Cardiac muscle cell (in vitro differentiated cells and primary cell): ENCODE data around the gene HIGD2A. TPM values are rescaled to one million over a fixed set of nuclear protein-coding genes. Genes with fewer than 3 reads are reported as not detected.

ENCODE experiments used
- DNase-seq, 2 donors: peaks; one replicate each; pipeline versions ENCODE4 v3.0.0 to v3.0.0-alpha.2; 2010 to 2017; ENCODE audit warnings: low read depth in 1 of 2, low spot score in 1 of 2
- H3K27ac ChIP-seq: fragments of 200-600 bp; sonication (generic); 2 replicates; pipeline ENCODE4 v1.5.1; 2016
- H3K27me3 ChIP-seq: fragments of 200-600 bp; sonication (generic); 2 replicates; pipeline ENCODE4 v1.6.0; 2016; ENCODE audit warnings: control low read depth
- H3K36me3 ChIP-seq: fragments of 200-600 bp; sonication (generic); 2 replicates; pipeline ENCODE4 v1.5.1; 2016; ENCODE audit warnings: control low read depth
- H3K4me1 ChIP-seq: fragments of 200-600 bp; sonication (generic); 2 replicates; pipeline ENCODE4 v1.8.1; 2017; ENCODE audit warnings: low read depth, mild to moderate bottlenecking, mixed run types
- H3K4me3 ChIP-seq: fragments of 200-600 bp; sonication (generic); 2 replicates; pipeline ENCODE4 v1.5.1; 2016; ENCODE audit warnings: mild to moderate bottlenecking
- H3K9me3 ChIP-seq: fragments of 200-600 bp; sonication (generic); 2 replicates; pipeline ENCODE4 v1.5.1; 2017; ENCODE audit warnings: low read depth, mild to moderate bottlenecking, control low read depth
- CTCF ChIP-seq: IDR thresholded peaks from 2 replicates; pipeline ENCODE4 v1.5.1; 2012; ENCODE audit warnings: low read depth, mild to moderate bottlenecking, low read length
- polyA plus RNA-seq: library from polyadenylated mRNA; unstranded; fragments of >200 nt; fragmentation: Nextera tagmentation; extraction: Ambion mirVana; gene quantifications from 2 replicates; pipeline ENCODE4 v1.2.1, GENCODE V29; 2016
- total RNA-seq: library from RNA; depleted of rRNA; stranded (reverse); fragments of >200 nt; gene quantifications from 2 replicates; pipeline ENCODE4 v1.2.3, GENCODE V29; 2016

Gene HIGD2A
- total and polyA plus RNA-seq, 2 experiments from 2014 or later = 203 to 388 TPM

- no peak overlapping the region for H3K4me3 ChIP-seq
- H3K27ac ChIP-seq = no peak overlapping the region
- H3K27me3 ChIP-seq = no peaks in the 10 kb centered on the region
- H3K4me1 ChIP-seq = peaks cover 25% of the 10 kb centered on the region
- no peak for DNase-seq
- TF ChIP-seq CTCF = no peak
- H3K9me3 ChIP-seq = no peaks in the 10 kb centered on the region
- no peaks in the 10 kb centered on the region for H3K36me3 ChIP-seq
Observed at GRCh38 chr5:176391999-176392398, 3.4 kb downstream of the HIGD2A start.

GRCh38 chr5:176392526-176392925, 4.0 kb downstream of the HIGD2A start:
- H3K27ac ChIP-seq = no peak overlapping the region
- H3K4me3 ChIP-seq = no peak overlapping the region
- peaks cover 20% of the 10 kb centered on the region for H3K4me1 ChIP-seq
- H3K36me3 ChIP-seq = no peaks in the 10 kb centered on the region
- no peaks in the 10 kb centered on the region for H3K9me3 ChIP-seq
- no peak for DNase-seq
- no peak for TF ChIP-seq CTCF
- no peaks in the 10 kb centered on the region for H3K27me3 ChIP-seq

GRCh38 chr5:176394096-176394495, 5.5 kb downstream of the HIGD2A start:
- H3K4me1 ChIP-seq = peaks cover 18% of the 10 kb centered on the region
- no peak for TF ChIP-seq CTCF
- H3K4me3 ChIP-seq = no peak overlapping the region
- H3K27ac ChIP-seq = peak overlapping the region; percentile 82
- H3K36me3 ChIP-seq = no peaks in the 10 kb centered on the region
- H3K27me3 ChIP-seq = no peaks in the 10 kb centered on the region
- H3K9me3 ChIP-seq = no peaks in the 10 kb centered on the region
- no peak for DNase-seq

GRCh38 chr5:176394881-176395675, 6.5 kb downstream of the HIGD2A start:
- H3K36me3 ChIP-seq = no peaks in the 10 kb centered on the region
- no peaks in the 10 kb centered on the region for H3K9me3 ChIP-seq
- H3K27ac ChIP-seq = peak overlapping the region; percentile 82
- DNase-seq = peak; percentile 29 to 80
- peaks cover 18% of the 10 kb centered on the region for H3K4me1 ChIP-seq
- H3K27me3 ChIP-seq = no peaks in the 10 kb centered on the region
- TF ChIP-seq CTCF = no peak
- no peak overlapping the region for H3K4me3 ChIP-seq

- Histone ChIP-seq H3K27ac (peak overlapping the region; percentile 82), H3K4me3 (no peak overlapping the region), H3K4me1 (peaks cover 21% of the 10 kb centered on the region), H3K27me3 (no peaks in the 10 kb centered on the region), H3K36me3 (no peaks in the 10 kb centered on the region), H3K9me3 (no peaks in the 10 kb centered on the region)
- DNase-seq = peak in 1 of 2 donors; percentile 23
- no peak for TF ChIP-seq CTCF
Observed at GRCh38 chr5:176396330-176396729, 7.8 kb downstream of the HIGD2A start.
